Thoracic aorta (tissue), 2 donors: ENCODE measurements around the gene DISC1. TPM values are rescaled to one million over a fixed set of nuclear protein-coding genes. Genes with fewer than 3 reads are reported as not detected.

Experiments used
- ATAC-seq: fragments of 150-250 bp; one replicate; pipeline ENCODE4 v1.8.0; 2017; ENCODE audit warnings: low read depth; ENCODE audit not compliant: insufficient number of reproducible peaks, low FRiP score
- DNase-seq: peaks from one replicate; pipeline ENCODE4 v3.0.0-alpha.2; 2020; ENCODE audit warnings: low spot score
- H3K27ac ChIP-seq, 2 donors: fragments of 200-600 bp; sonication (generic); 1 replicate in 1 of 2; 2 replicates in 1 of 2; pipeline ENCODE4 v1.5.1; 2016; ENCODE audit warnings: mild to moderate bottlenecking in 2 of 2, moderate library complexity in 2 of 2
- H3K27me3 ChIP-seq: fragments of 200-600 bp; sonication (generic); replicated peaks from 2 replicates; pipeline ENCODE4 v1.6.0; 2016; ENCODE audit warnings: mild to moderate bottlenecking; ENCODE audit not compliant: insufficient read depth
- H3K36me3 ChIP-seq: fragments of 200-600 bp; sonication (generic); one replicate; pipeline ENCODE4 v1.5.1; 2016
- H3K4me1 ChIP-seq, 2 donors: fragments of 200-600 bp; sonication (generic); 1 replicate in 1 of 2; 2 replicates in 1 of 2; pipeline versions ENCODE4 v1.5.1 to v1.6.0; 2016; ENCODE audit warnings: low read depth in 2 of 2, mild to moderate bottlenecking in 1 of 2; ENCODE audit not compliant: control insufficient read depth in 1 of 2
- H3K4me3 ChIP-seq: fragments of 200-600 bp; sonication (generic); 2 replicates; pipeline ENCODE4 v1.5.1; 2016; ENCODE audit warnings: mild to moderate bottlenecking
- H3K9me3 ChIP-seq: fragments of 200-600 bp; sonication (generic); 2 replicates; pipeline ENCODE4 v1.5.1; 2016
- CTCF ChIP-seq: fragments of 200-600 bp; sonication (generic); IDR thresholded peaks from one replicate; pipeline ENCODE4 v1.5.1; 2019; ENCODE audit warnings: antibody characterized with exemption
- total RNA-seq, 2 donors: library from RNA; depleted of rRNA; stranded (reverse); fragments of >200 nt; gene quantifications; one replicate each; pipeline versions ENCODE4 v1.1.0 to v1.2.3, GENCODE V29; 2016

Gene DISC1
- total RNA-seq, 2 donors from 2014 or later = 13.1 to 26.9 TPM

- DNase-seq (no peak), ATAC-seq (no peak)
- TF ChIP-seq CTCF = no peak
- Histone ChIP-seq H3K27me3 (no peaks in the 10 kb centered on the region), H3K4me3 (no peak overlapping the region), H3K27ac (no peak overlapping the region), H3K4me1 (no peaks in the 10 kb centered on the region), H3K36me3 (no peaks in the 10 kb centered on the region), H3K9me3 (no peaks in the 10 kb centered on the region)
Measured at GRCh38 chr1:232036181-232036933, 409.8 kb downstream of the DISC1 start.

GRCh38 chr1:232037774-232038388 is 411.3 kb downstream of the DISC1 start:
- no peak for DNase-seq
- TF ChIP-seq CTCF = no peak
- Histone ChIP-seq H3K27me3 (no peaks in the 10 kb centered on the region), H3K4me3 (no peak overlapping the region), H3K4me1 (no peaks in the 10 kb centered on the region), H3K27ac (no peak overlapping the region), H3K9me3 (no peaks in the 10 kb centered on the region), H3K36me3 (no peaks in the 10 kb centered on the region)
- ATAC-seq = no peak

DNA sequence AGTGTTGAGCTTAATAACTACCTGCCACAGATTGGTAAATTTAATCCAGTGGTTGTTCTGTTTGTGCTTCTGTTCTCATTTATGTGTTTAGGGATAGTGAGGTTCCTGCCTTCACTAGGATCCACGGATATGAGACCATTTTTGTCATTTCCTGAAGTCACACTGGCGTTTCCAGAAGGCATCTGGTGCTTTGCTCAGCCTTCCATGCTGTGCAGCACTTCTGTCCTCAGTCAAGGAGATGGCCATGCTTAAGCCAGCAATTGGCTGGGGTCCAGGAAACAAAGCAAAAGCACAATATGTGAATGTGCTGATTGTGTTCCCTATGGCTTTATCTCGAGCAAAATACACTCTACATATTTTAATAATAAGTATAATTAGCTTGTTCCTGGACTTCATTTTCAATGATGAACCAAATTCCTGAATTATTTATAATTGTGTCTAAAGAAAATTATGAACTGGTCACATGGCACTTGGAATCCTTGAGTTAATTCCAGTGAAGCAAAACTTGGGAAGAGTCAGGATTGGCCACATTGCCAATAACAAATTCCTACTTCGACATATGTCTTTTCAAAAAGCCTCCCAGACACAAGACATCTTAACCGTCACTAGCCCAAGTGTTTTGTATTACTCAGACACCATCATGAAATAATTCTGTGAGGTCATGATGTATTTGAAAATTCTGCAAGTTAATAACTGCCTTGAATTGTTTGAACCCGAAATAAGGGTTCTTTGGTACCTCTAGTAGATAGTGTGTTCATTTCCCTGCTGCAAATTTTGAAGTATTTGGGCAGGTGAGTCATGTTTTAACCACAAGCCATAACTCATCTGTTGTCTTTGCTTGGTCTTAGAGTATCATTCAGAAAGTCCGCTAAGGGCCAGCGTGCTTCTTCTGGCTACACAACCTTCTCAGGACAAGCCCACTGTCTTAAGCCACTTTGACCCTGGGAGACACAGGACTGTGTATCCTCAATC is 412.4 kb downstream of the DISC1 start:
- DNase-seq = no peak
- no peak for ATAC-seq
- Histone ChIP-seq H3K4me1 (no peaks in the 10 kb centered on the region), H3K4me3 (no peak overlapping the region), H3K27me3 (no peaks in the 10 kb centered on the region), H3K27ac (no peak overlapping the region), H3K36me3 (no peaks in the 10 kb centered on the region), H3K9me3 (no peaks in the 10 kb centered on the region)
- no peak for TF ChIP-seq CTCF

GRCh38 chr1:232040260-232040659 is 413.7 kb downstream of the DISC1 start:
- DNase-seq (no peak), ATAC-seq (no peak)
- no peak for TF ChIP-seq CTCF
- no peaks in the 10 kb centered on the region for H3K27me3 ChIP-seq
- no peaks in the 10 kb centered on the region for H3K9me3 ChIP-seq
- H3K27ac ChIP-seq = no peak overlapping the region
- no peak overlapping the region for H3K4me3 ChIP-seq
- no peaks in the 10 kb centered on the region for H3K4me1 ChIP-seq
- no peaks in the 10 kb centered on the region for H3K36me3 ChIP-seq

GRCh38 chr1:232044728-232045127 is 418.1 kb downstream of the DISC1 start:
- Histone ChIP-seq H3K9me3 (no peaks in the 10 kb centered on the region), H3K4me3 (no peak overlapping the region), H3K4me1 (no peaks in the 10 kb centered on the region), H3K36me3 (no peaks in the 10 kb centered on the region), H3K27me3 (no peaks in the 10 kb centered on the region), H3K27ac (no peak overlapping the region)
- TF ChIP-seq CTCF = no peak
- no peak for ATAC-seq
- no peak for DNase-seq
